ENCODE data around the gene FIG4.
"Not testable (repeated sequence)": the region's sequence is repeated elsewhere in the genome, so short reads cannot be mapped to it uniquely, and the experiment has no call there.

FIG4 gene

DNA sequence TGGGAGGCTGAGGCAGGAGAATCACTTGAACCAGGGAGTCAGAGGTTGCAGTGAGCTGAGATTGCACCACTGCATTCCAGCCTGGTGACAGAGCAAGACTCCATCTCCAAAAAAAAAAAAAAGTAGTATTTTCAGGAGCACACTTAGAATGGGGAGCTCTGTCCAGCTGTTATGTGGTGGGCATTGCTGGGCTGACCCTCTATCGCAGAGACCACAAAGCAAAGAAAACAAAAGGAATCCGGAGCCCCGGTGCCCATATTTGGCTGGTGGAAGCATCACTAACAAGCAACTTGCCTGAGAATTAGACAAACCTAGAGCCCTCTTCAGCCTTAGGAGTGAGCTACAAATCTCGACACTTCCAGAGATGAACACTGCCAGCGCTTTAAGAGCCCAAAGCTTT is 149.7 kb downstream of the FIG4 start:
- in situ Hi-C loops (cut with HindIII; ENCODE audit: low sequenced_read_pairs) = no loop called here

DNA sequence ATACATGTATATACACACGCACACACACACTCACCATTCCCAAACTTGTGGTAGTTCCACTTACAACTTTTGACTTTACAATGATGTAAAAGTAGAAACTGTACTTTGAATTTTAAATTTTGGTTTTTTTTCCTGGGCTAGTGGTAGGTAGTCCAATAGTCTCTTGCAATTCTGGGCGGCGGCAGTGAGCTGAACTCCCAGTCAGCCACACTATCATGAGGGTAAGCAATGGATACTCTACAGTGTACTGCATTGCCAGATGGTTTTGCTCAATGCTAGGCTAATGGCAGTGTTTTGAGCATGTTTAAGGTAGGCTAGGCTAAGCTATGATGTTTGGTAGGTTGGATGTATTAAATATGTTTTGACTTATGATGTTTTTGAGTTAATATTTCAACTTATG is 150.8 kb downstream of the FIG4 start:
- in situ Hi-C loops (cut with HindIII; ENCODE audit: low sequenced_read_pairs) = no loop called here

- in situ Hi-C loops (cut with HindIII; ENCODE audit: low sequenced_read_pairs) = no loop called here
These were observed 161.6 kb downstream of the FIG4 start for GRCh38 chr6:109852713-109853112.

GRCh38 chr6:109853426-109853825 is 162.3 kb downstream of the FIG4 start:
- in situ Hi-C loops (cut with HindIII; ENCODE audit: low sequenced_read_pairs) = no loop called here

DNA sequence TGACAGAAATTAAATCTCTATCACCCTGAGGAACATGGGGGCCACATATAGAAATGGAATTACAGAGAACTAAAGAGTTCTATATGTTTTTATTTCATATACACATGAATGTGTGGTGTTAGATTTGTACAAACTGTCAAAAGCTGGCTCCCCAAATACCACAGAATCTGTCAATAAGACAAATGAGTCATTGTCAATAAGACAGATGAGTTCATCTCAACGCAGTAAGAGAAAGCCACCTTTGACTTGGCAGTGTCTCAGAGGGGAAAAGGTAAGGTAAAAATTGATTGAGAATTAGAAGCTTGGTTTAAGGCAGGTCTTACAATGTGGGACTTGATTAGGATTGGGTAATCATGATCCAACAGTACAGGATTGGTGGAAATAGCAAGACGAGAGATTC is 162.9 kb downstream of the FIG4 start:
- in situ Hi-C loops (cut with HindIII; ENCODE audit: low sequenced_read_pairs) = no loop called here

DNA sequence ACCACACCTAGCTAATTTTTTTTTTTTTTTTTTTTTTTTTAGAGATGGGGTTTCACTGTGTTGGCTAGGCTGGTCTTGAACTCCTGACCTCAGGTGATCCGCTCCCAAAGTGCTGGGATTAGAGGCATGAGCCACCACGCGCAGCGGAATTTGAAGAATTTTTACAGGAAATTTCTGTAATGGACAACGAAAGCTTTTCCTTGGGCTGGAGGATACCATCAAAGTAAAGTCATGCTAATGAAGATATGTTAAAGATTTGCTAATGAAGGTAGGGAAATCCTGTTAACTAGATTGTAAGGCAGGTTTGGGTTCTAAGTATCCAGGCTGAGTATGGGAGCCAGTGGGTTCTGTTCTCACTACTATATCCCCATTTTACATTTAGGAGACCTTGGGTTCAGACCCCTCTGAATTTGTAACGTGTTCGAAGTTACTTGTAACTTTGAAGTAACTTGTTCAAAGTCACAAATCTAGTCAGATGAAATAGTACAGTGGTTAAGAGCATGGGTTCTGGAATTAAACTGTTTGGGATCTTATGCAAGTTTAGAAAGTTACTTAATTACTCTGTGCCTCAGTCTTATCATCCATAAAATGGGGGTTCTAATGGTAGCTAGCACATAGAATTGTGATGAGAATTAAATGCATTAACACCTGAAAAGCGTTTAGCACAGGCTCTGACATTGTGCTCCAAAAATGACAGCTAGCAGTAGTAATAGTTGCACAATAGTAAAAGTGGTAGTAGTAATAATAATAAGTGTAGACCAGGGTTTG is 163.6 kb downstream of the FIG4 start:
- in situ Hi-C loops (cut with HindIII; ENCODE audit: low sequenced_read_pairs) = no loop called here

DNA sequence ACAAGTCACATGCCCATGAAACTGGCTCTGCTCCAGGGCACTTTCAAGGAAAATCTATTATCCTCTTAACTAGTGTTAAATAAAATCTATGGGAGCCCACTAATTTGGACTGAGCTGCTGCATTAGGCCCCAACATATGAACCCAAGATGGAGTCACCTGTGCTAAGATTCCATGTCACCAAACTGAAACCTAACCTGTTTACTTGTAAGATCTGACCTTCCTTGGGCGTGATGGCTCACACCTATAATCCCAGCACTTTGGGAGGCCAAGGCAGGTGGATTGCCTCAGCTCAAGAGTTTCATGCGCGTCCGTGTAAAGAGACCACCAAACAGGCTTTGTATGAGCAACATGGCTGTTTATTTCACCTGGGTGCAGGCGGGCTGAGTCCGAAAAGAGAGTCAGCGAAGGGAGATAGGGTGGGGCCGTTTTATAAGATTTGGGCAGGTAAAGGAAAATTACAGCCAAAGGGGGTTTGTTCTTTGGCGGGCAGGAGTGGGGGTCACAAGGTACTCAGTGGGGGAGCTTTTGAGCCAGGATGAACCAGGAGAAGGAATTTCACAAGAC is 164.5 kb downstream of the FIG4 start:
- in situ Hi-C loops (cut with HindIII; ENCODE audit: low sequenced_read_pairs) = not testable (repeated sequence)

GRCh38 chr6:109861946-109862345 is 170.8 kb downstream of the FIG4 start:
- in situ Hi-C loops (cut with HindIII; ENCODE audit: low sequenced_read_pairs) = no loop called here

DNA sequence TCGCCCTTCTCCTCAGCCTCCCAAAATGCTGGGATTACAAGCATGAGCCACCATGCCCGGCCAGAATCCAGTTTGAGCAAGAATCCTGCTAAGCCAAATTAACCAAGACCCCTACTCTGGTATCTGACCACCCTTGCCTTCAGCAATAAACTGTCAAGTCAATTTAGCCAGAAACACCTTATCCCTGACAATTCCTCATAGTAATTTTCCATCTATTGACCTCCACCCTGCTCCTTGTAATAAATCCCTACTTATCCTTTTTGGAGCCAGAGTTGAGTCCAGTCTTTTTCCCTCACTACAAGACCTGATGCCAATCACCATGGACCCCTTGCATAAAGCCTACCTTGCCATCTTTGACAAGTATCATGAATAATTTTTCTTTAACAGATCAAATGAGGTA is 173.0 kb downstream of the FIG4 start:
- in situ Hi-C loops (cut with HindIII; ENCODE audit: low sequenced_read_pairs) = no loop called here

GRCh38 chr6:109865968-109866367 is 174.9 kb downstream of the FIG4 start:
- in situ Hi-C loops (cut with HindIII; ENCODE audit: low sequenced_read_pairs) = no loop called here

GRCh38 chr6:109867009-109867969 is 176.2 kb downstream of the FIG4 start:
- in situ Hi-C loops (cut with HindIII; ENCODE audit: low sequenced_read_pairs) = no loop called here

- in situ Hi-C loops (cut with HindIII; ENCODE audit: low sequenced_read_pairs) = no loop called here
These were observed 176.9 kb downstream of the FIG4 start for GRCh38 chr6:109867970-109868358.

- in situ Hi-C loops (cut with HindIII; ENCODE audit: low sequenced_read_pairs) = not testable (repeated sequence)
These were observed 178.4 kb downstream of the FIG4 start for GRCh38 chr6:109869398-109870088.

DNA sequence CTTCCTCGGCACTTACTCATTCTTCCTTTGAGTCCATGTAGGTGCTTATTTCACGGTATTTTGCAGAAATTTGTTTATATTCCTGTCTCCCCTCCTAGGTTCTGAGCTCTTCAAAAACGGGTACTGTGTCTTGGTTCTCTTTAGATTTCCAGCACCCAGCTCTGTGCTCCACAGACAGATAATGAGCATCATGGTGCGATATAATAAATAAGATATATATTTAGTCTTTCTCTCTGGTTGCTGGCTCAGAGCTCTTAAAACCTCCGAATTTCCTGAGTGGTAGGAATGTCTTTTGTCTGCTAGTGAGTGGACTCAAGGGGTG is 179.0 kb downstream of the FIG4 start:
- in situ Hi-C loops (cut with HindIII; ENCODE audit: low sequenced_read_pairs) = no loop called here

DNA sequence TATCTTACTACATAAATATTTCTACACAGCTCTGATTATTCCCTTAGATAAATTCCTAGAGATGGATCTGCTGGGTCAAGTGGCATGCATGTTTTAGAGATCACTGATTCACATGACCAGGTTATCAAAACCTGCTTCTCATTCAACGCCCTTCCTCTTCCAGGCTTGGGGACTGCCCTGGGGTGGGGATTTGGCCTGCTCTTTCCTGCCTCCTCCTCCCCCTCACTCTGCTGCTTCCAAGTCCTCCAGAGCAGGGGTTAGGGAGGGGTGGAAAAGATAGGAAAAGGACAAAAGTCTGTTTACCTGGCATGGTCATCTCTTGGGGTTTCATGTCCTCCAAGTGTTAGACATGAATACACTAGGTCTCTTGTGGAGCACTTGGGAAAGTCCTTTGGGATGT is 181.5 kb downstream of the FIG4 start:
- in situ Hi-C loops (cut with HindIII; ENCODE audit: low sequenced_read_pairs) = no loop called here

DNA sequence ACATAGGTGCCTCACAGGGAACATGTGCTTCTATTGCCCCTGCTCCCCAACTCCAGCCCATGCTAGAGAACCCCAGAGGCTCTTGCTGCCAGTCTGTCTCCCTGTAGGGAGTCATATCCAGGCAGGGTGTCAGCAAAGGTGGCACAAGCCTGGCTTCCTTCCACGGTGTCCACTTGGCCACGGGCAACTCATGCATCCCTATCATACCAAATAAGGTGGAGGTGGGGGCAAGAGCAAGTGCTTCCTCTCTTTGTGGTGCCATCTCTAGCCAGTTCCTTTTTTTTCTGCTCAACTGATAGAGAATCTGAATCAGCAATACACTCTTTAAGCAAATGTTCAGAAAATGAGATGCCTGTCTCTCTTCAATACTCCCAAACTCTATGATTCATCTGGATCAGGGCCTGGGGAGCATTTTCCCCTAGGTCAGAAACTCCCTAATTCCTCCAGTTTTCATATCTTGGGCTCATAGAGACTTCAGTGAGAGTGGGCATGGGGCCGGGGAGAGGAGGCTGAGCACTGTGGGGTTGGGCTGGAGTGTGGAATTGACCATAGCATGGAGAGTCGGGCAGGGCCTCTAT is 182.0 kb downstream of the FIG4 start:
- in situ Hi-C loops (cut with HindIII; ENCODE audit: low sequenced_read_pairs) = no loop called here

GRCh38 chr6:109874086-109874485 is 183.0 kb downstream of the FIG4 start:
- in situ Hi-C loops (cut with HindIII; ENCODE audit: low sequenced_read_pairs) = no loop called here

GRCh38 chr6:109874621-109875020 is 183.5 kb downstream of the FIG4 start:
- in situ Hi-C loops (cut with HindIII; ENCODE audit: low sequenced_read_pairs) = no loop called here

All from DLD1 (cell line).